Uterine smooth muscle cell (primary cell): ENCODE results near the gene TMEM255A. TPM values are rescaled to one million over a fixed set of nuclear protein-coding genes. Genes with fewer than 3 reads are reported as not detected.

Source experiments
- total RNA-seq: library from RNA; depleted of rRNA; stranded (reverse); fragments of >200 nt; gene quantifications from 2 replicates; pipeline ENCODE4 v1.2.3, GENCODE V29; 2014

TMEM255A gene
- total RNA-seq = not detected in 2 replicates

GRCh38 chrX:120310861-120311726 lies at the start of gene TMEM255A:
TSS of gene TMEM255A (minus strand) at chrX:120311461. CDS start at chrX:120311309, 152 bp downstream.

DNA sequence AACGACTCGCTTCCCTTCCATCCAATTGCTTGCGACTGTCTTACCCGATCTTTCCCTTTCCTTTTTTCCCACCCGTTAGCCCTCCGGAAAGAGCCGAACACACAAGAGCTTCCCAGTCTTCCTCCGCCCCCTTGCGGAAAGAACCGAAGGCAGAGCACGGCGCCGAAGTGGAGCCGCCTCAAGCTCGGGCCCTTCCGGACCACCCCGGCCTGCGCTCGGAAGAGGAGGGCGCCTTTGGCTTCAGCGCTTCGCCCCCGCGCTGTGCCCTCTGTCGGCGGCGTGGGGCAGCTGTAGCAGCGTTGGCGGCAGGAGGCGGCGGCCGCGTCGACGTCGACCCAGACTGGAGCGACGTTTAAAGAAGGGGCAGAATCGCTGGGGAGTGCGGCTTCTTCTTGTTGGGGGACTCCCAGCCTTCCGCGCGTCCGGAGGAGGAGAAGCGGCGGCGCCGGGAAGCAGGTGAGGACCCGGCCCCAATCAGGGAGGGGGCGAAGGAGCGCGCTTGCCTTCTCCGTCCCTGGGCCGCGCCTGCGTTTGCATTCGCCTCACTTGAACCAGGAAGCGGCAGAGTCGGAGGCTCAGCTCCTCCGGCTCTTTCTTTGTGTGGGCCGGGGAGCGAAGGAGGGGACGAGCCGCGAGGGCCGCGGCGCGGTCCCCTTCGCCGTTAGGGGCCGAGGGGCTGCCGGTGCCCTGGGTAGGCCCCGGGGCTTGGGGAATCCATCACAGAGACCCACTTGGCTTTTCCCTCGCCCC lies 60.6 kb downstream of the TMEM255A start, which contains the start of gene ZBTB33:
TSS of gene ZBTB33 (plus strand) at position 291 of the 750 bp plus-strand sequence. CDS start 2,604 bp downstream, outside the sequence.

Other genes starting within 250 kb of the TMEM255A start
- gene RHOXF2B, start 233.8 kb downstream of the TMEM255A start, total RNA-seq = not detected in 2 replicates
- gene RHOXF1, start 195.5 kb downstream of the TMEM255A start, total RNA-seq = not detected in 2 replicates
- gene RHOXF2, start 152.8 kb downstream of the TMEM255A start, total RNA-seq = not detected in 2 replicates
- 10.5 and 12.2 TPM in 2 replicates for gene ZBTB33, start 60.6 kb downstream of the TMEM255A start, total RNA-seq
- not detected in 2 replicates for gene ATP1B4, start 50.6 kb upstream of the TMEM255A start, total RNA-seq
- gene LAMP2, start 157.8 kb upstream of the TMEM255A start, total RNA-seq = 116 and 175 TPM in 2 replicates
- gene CUL4B, start 249.5 kb upstream of the TMEM255A start, total RNA-seq = 37.3 and 42.0 TPM in 2 replicates